HepG2 (cell line): ENCODE results near the gene FANCE. TPM values are rescaled to one million over a fixed set of nuclear protein-coding genes. Genes with fewer than 3 reads are reported as not detected.

Source experiments
- CHD2 ChIP-seq: IDR thresholded peaks from 2 replicates; pipeline ENCODE4 v1.6.1; 2011; ENCODE audit warnings: low read depth, low read length, improper control_type of control experiment
- EP300 ChIP-seq, 3 experiments: sonication (generic) in 1 of 3; formaldehyde crosslinking in 1 of 3; IDR thresholded peaks; 2 replicates each; pipeline versions ENCODE4 v1.5.1 to v1.6.1; 2011 to 2020; ENCODE audit warnings: low read depth in 2 of 3, low read length in 2 of 3, borderline replicate concordance in 1 of 3, improper control_type of control experiment in 1 of 3, mild to moderate bottlenecking in 1 of 3, missing genetic modification reagents in 1 of 3, moderate library complexity in 1 of 3
- FOXO1 ChIP-seq: sonication (generic); formaldehyde crosslinking; IDR thresholded peaks from 2 replicates; pipeline ENCODE4 v1.4.0; 2020; ENCODE audit warnings: missing genetic modification reagents
- LCORL ChIP-seq, 2 experiments: fragments of 450-650 bp in 1 of 2; sonication (generic) in 1 of 2; formaldehyde crosslinking in 1 of 2; IDR thresholded peaks; 2 replicates each; pipeline versions ENCODE4 v1.5.0 to v1.6.1; 2017 to 2020; ENCODE audit warnings: antibody characterized with exemption in 1 of 2, missing genetic modification reagents in 1 of 2
- LRRFIP1 ChIP-seq: sonication (generic); formaldehyde crosslinking; conservative IDR thresholded peaks from 2 replicates; pipeline ENCODE4 v1.4.0; 2020; ENCODE audit warnings: missing genetic modification reagents
- NKX3-1 ChIP-seq: sonication (generic); formaldehyde crosslinking; IDR thresholded peaks from 2 replicates; pipeline ENCODE4 v1.5.0; 2020; ENCODE audit warnings: missing genetic modification reagents
- STAT5B ChIP-seq: sonication (generic); formaldehyde crosslinking; IDR thresholded peaks from 2 replicates; pipeline ENCODE4 v1.4.0; 2020; ENCODE audit warnings: missing genetic modification reagents
- XRCC5 ChIP-seq: fragments of 200-400 bp; formaldehyde crosslinking; optimal IDR thresholded peaks from 2 replicates; pipeline ENCODE3; 2017; ENCODE audit warnings: mild to moderate bottlenecking, low read length
- ZFP36 ChIP-seq: fragments of 150-350 bp; IDR thresholded peaks from 2 replicates; pipeline ENCODE4 v1.6.1; 2018; ENCODE audit warnings: borderline replicate concordance, low read length, low read depth; ENCODE audit not compliant: partially characterized antibody
- ZFP36L1 ChIP-seq: sonication (generic); formaldehyde crosslinking; IDR thresholded peaks from 2 replicates; pipeline ENCODE4 v1.8.0; 2022; ENCODE audit warnings: mild to moderate bottlenecking, missing genetic modification reagents, moderate library complexity
- ZNF282 ChIP-seq: fragments of 450-650 bp; IDR thresholded peaks from 2 replicates; pipeline ENCODE4 v1.6.1; 2018; ENCODE audit not compliant: partially characterized antibody
- ZNF350 ChIP-seq: sonication (generic); formaldehyde crosslinking; IDR thresholded peaks from 2 replicates; pipeline ENCODE4 v1.4.0; 2020; ENCODE audit warnings: mild to moderate bottlenecking, low read depth, missing genetic modification reagents, borderline replicate concordance
- ZNF446 ChIP-seq: sonication (generic); formaldehyde crosslinking; IDR thresholded peaks from 2 replicates; pipeline ENCODE4 v1.5.0; 2020; ENCODE audit warnings: mild to moderate bottlenecking, missing genetic modification reagents
- ZNF576 ChIP-seq: sonication (generic); formaldehyde crosslinking; IDR thresholded peaks from 2 replicates; pipeline ENCODE4 v1.4.0; 2020; ENCODE audit warnings: mild to moderate bottlenecking, missing genetic modification reagents
- ZNF639 ChIP-seq: conservative IDR thresholded peaks from 2 replicates; pipeline ENCODE4 v1.6.1; 2018; ENCODE audit warnings: missing genetic modification reagents
- polyA plus RNA-seq, 8 experiments: library from polyadenylated mRNA; depleted of rRNA in 3 of 8; stranded (reverse) in 7 of 8; unstranded in 1 of 8; fragments of >200 nt; fragmentation: Illumina TruSeq in 4 of 8; extraction: Trizol in 4 of 8; gene quantifications; 2 replicates each; pipeline versions ENCODE4 v1.2.1 to v1.2.3, GENCODE V29; 2011 to 2016; ENCODE audit warnings: low read depth in 4 of 8, missing spikeins in 1 of 8, mixed read lengths in 1 of 8; ENCODE audit not compliant: insufficient read depth in 1 of 8
- total RNA-seq, 5 experiments: library from RNA; depleted of rRNA; stranded (reverse); fragments of >200 nt; fragmentation: Illumina TruSeq; extraction: Trizol; gene quantifications; 2 replicates each; pipeline ENCODE4 v1.2.3, GENCODE V29; 2016; ENCODE audit warnings: low read depth in 1 of 5
- TF ChIP-seq, protein P1 (sequence below): IDR thresholded peaks from 2 replicates; pipeline ENCODE4 v1.6.1; 2018; ENCODE audit warnings: missing genetic modification reagents
- TF ChIP-seq, protein P2 (sequence below): sonication (generic); formaldehyde crosslinking; IDR thresholded peaks from 2 replicates; pipeline ENCODE4 v1.4.0; 2020; ENCODE audit warnings: missing genetic modification reagents

FANCE gene
- total and polyA plus RNA-seq, 2 of the 13 experiments (the other 11 are each of a cell fraction or from before 2014, with no cell fraction given) = 7.1 to 11.2 TPM

- TF ChIP-seq XRCC5 (peak; percentile 99), CHD2 (peak; percentile 99), ZFP36L1 (CRISPR knock-in tag) (peak; percentile 87), ZNF576 (CRISPR knock-in tag) (peak; percentile 83; the same call in 1 of the 2 replicates), ZNF282 (no peak), ZNF446 (CRISPR knock-in tag) (peak; percentile 84; the same call in 1 of the 2 replicates), ZNF639 (CRISPR knock-in tag) (peak; percentile 87), EP300 (IDR thresholded peaks at IDR 0.05; ENCODE audit: low read depth in 2 of 2, low read length in 2 of 2) (peak in 1 of 2 experiments; percentile 50; a peak in 1 of 4 replicates), EP300 (CRISPR knock-in tag; IDR thresholded peaks at IDR 0.05; ENCODE audit: borderline replicate concordance) (peak; percentile 66; the same call in 1 of the 2 replicates), FOXO1 (CRISPR knock-in tag) (peak; percentile 61), NKX3-1 (CRISPR knock-in tag) (peak; percentile 92), ZFP36 (no peak), STAT5B (CRISPR knock-in tag) (peak; percentile 85), ZNF350 (peak; percentile 98; the same call in 1 of the 2 replicates), LCORL (IDR thresholded peaks at IDR 0.05) (no peak), LCORL (CRISPR knock-in tag; IDR thresholded peaks at IDR 0.05) (peak; percentile 90), LRRFIP1 (CRISPR knock-in tag) (peak; percentile 27; the same call in 1 of the 2 replicates)
- TF ChIP-seq, protein P1, sequence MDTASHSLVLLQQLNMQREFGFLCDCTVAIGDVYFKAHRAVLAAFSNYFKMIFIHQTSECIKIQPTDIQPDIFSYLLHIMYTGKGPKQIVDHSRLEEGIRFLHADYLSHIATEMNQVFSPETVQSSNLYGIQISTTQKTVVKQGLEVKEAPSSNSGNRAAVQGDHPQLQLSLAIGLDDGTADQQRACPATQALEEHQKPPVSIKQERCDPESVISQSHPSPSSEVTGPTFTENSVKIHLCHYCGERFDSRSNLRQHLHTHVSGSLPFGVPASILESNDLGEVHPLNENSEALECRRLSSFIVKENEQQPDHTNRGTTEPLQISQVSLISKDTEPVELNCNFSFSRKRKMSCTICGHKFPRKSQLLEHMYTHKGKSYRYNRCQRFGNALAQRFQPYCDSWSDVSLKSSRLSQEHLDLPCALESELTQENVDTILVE = peak; percentile 93
- TF ChIP-seq, protein P2, sequence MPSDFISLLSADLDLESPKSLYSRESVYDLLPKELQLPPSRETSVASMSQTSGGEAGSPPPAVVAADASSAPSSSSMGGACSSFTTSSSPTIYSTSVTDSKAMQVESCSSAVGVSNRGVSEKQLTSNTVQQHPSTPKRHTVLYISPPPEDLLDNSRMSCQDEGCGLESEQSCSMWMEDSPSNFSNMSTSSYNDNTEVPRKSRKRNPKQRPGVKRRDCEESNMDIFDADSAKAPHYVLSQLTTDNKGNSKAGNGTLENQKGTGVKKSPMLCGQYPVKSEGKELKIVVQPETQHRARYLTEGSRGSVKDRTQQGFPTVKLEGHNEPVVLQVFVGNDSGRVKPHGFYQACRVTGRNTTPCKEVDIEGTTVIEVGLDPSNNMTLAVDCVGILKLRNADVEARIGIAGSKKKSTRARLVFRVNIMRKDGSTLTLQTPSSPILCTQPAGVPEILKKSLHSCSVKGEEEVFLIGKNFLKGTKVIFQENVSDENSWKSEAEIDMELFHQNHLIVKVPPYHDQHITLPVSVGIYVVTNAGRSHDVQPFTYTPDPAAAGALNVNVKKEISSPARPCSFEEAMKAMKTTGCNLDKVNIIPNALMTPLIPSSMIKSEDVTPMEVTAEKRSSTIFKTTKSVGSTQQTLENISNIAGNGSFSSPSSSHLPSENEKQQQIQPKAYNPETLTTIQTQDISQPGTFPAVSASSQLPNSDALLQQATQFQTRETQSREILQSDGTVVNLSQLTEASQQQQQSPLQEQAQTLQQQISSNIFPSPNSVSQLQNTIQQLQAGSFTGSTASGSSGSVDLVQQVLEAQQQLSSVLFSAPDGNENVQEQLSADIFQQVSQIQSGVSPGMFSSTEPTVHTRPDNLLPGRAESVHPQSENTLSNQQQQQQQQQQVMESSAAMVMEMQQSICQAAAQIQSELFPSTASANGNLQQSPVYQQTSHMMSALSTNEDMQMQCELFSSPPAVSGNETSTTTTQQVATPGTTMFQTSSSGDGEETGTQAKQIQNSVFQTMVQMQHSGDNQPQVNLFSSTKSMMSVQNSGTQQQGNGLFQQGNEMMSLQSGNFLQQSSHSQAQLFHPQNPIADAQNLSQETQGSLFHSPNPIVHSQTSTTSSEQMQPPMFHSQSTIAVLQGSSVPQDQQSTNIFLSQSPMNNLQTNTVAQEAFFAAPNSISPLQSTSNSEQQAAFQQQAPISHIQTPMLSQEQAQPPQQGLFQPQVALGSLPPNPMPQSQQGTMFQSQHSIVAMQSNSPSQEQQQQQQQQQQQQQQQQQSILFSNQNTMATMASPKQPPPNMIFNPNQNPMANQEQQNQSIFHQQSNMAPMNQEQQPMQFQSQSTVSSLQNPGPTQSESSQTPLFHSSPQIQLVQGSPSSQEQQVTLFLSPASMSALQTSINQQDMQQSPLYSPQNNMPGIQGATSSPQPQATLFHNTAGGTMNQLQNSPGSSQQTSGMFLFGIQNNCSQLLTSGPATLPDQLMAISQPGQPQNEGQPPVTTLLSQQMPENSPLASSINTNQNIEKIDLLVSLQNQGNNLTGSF (CRISPR knock-in tag) = peak; percentile 78; the same call in 1 of the 2 replicates
Measured at GRCh38 chr6:35468181-35468979, 16.2 kb downstream of the FANCE start, which contains the start of gene RPL10A (continued).
